ENCODE results near the gene FOXO1.

The FOXO1 gene

GRCh38 chr13:40609972-40610726, 56.3 kb downstream of the FOXO1 start:
- CTCF ChIA-PET = no interaction called here
- no peak for DNase-seq (ENCODE audit: low read depth, low spot score)
- no peak for TF ChIP-seq CTCF (IDR thresholded peaks at IDR 0.05; ENCODE audit: insufficient read depth, low read length, missing control alignments)
- no peak overlapping the region for H3K4me3 ChIP-seq (ENCODE audit: low read depth, low read length)
- POLR2A ChIA-PET = no interaction called here

GRCh38 chr13:40608308-40608707, 58.1 kb downstream of the FOXO1 start:
- CTCF ChIA-PET = no interaction called here
- no peak for TF ChIP-seq CTCF (IDR thresholded peaks at IDR 0.05; ENCODE audit: insufficient read depth, low read length, missing control alignments)
- H3K4me3 ChIP-seq (ENCODE audit: low read depth, low read length) = no peak overlapping the region
- POLR2A ChIA-PET = no interaction called here
- no peak for DNase-seq (ENCODE audit: low read depth, low spot score)

- CTCF ChIA-PET = no interaction called here
- POLR2A ChIA-PET = no interaction called here
- TF ChIP-seq CTCF (IDR thresholded peaks at IDR 0.05; ENCODE audit: insufficient read depth, low read length, missing control alignments) = no peak
- no peak for DNase-seq (ENCODE audit: low read depth, low spot score)
- H3K4me3 ChIP-seq (ENCODE audit: low read depth, low read length) = no peak overlapping the region
These were observed 60.9 kb downstream of the FOXO1 start for GRCh38 chr13:40605573-40605972.

- H3K4me3 ChIP-seq (ENCODE audit: low read depth, low read length) = no peak overlapping the region
- TF ChIP-seq CTCF (IDR thresholded peaks at IDR 0.05; ENCODE audit: insufficient read depth, low read length, missing control alignments) = no peak
- no peak for DNase-seq (ENCODE audit: low read depth, low spot score)
- ChIA-PET POLR2A (no interaction called here), CTCF (no interaction called here)
These were observed 62.3 kb downstream of the FOXO1 start for GRCh38 chr13:40604135-40604534.

- no peak for DNase-seq (ENCODE audit: low read depth, low spot score)
- no peak for TF ChIP-seq CTCF (IDR thresholded peaks at IDR 0.05; ENCODE audit: insufficient read depth, low read length, missing control alignments)
- ChIA-PET CTCF (no interaction called here), POLR2A (no interaction called here)
- no peak overlapping the region for H3K4me3 ChIP-seq (ENCODE audit: low read depth, low read length)
These were observed 66.2 kb downstream of the FOXO1 start for GRCh38 chr13:40600149-40600751.

- ChIA-PET POLR2A (no interaction called here), CTCF (no interaction called here)
- no peak overlapping the region for H3K4me3 ChIP-seq (ENCODE audit: low read depth, low read length)
- no peak for DNase-seq (ENCODE audit: low read depth, low spot score)
- TF ChIP-seq CTCF (IDR thresholded peaks at IDR 0.05; ENCODE audit: insufficient read depth, low read length, missing control alignments) = no peak
These were observed 66.7 kb downstream of the FOXO1 start for GRCh38 chr13:40599747-40600146.
